Measurements from ENCODE around the gene USP1.
A peak's percentile ranks its signal among the peaks of the same experiment; 100 is the strongest.

The USP1 gene, protein sequence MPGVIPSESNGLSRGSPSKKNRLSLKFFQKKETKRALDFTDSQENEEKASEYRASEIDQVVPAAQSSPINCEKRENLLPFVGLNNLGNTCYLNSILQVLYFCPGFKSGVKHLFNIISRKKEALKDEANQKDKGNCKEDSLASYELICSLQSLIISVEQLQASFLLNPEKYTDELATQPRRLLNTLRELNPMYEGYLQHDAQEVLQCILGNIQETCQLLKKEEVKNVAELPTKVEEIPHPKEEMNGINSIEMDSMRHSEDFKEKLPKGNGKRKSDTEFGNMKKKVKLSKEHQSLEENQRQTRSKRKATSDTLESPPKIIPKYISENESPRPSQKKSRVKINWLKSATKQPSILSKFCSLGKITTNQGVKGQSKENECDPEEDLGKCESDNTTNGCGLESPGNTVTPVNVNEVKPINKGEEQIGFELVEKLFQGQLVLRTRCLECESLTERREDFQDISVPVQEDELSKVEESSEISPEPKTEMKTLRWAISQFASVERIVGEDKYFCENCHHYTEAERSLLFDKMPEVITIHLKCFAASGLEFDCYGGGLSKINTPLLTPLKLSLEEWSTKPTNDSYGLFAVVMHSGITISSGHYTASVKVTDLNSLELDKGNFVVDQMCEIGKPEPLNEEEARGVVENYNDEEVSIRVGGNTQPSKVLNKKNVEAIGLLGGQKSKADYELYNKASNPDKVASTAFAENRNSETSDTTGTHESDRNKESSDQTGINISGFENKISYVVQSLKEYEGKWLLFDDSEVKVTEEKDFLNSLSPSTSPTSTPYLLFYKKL
- total RNA-seq = 93.2 to 118 reads per million in 2 donors

GRCh38 chr1:62436466-62437272, at the start of gene USP1:
USP1 (plus strand) TSS chr1:62437049; CDS start chr1:62439868, 2,819 bp downstream.
- peak; percentile 87 to 100 (median 97) for DNase-seq

GRCh38 chr1:62389531-62389930, 47.3 kb upstream of the USP1 start:
- no peak for DNase-seq

GRCh38 chr1:62390071-62390470, 46.8 kb upstream of the USP1 start:
- no peak for DNase-seq

DNA sequence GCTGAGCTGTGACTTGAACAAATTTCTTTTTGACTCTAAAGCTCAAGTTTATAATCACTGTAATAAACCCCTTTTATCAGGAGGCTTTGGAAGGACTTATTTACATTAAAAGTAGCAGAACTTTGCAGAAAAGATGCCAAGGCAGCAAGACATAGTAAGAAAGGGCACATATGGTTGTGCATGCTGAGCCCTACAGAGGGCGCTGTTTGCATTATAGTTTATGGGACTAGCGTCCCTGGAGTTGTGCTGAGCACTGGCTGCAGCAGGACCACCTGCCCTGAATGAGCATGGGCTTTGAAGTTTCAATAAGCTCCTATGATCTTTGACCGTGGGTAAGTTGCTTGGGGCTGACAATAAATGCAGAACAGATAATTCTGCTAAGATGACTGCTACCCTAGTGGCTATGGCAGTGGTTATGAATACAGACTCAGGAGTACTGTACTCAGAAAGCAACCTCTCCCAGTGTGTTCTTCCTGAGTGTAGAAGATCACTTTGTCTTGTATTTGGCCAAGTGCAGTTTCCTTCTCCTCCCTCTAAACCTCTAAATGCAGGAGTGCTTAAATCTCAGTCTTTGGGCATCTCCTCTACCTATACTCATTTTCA, 45.4 kb upstream of the USP1 start:
- DNase-seq = peak in 1 of 5 experiments; percentile 24

- DNase-seq = no peak
Measured at GRCh38 chr1:62392951-62393350, 43.9 kb upstream of the USP1 start.

- DNase-seq = no peak
Measured at GRCh38 chr1:62394646-62395045, 42.2 kb upstream of the USP1 start.

DNA sequence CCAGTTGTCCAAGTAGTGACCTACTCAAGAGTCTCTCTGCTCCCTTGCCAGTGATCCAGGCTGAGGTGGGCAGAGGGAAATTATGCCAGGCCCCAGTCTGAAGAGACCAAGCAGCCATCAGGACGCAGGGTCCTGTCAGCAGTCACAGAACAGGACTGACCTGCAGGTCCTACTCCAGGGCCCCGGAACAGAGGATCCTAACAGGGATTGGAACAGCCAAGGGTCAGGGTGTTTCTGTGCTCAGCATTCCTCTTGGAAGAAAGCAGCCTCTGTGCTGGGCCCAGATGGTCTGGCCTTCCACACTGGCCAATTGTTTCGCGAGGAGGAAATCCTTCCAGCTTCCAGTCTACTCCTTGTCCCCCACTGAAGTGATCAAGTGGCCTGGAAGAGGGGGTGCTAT, 41.6 kb upstream of the USP1 start:
- no peak for DNase-seq

DNA sequence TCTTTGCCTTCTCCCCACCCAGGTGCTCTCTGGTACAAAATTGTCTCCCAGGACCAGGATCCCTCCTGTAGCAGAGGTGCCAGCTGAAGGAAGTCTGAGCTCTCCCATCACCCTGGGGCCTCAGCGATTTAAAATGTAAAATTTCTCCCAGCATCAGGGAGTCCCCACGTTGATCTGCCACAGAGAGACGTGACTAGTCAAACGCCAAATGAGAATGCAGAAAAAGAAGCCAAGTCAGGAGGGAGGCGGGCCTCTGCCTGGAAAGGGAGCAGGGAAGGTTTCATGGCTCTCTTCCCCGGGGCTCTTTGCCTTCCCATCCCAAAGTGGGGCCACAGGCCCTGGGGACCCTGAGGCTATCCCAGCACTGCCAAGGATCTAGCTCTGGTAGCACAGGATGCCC, 40.0 kb upstream of the USP1 start:
- no peak for DNase-seq

DNA sequence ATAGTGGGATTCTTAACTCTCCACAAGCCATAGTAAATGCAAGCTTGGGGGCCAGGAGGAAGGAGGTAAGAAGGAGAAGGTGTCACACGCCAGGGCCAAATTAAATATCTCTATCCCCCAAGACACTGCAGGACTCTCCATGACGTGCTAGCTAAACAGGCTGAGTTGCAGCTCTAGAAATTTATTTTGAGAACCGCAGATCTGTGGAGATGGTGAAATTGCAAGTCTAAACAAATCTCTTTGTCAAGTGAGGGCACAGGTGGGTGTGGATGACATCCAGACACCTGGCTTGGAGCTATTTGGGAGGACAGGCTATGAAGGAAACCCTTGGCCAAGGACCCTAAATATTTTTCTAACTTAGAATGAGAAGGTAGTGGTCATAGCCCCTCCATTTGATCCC, 39.5 kb upstream of the USP1 start:
- no peak for DNase-seq

GRCh38 chr1:62398377-62398776, 38.5 kb upstream of the USP1 start:
- DNase-seq = no peak

DNA sequence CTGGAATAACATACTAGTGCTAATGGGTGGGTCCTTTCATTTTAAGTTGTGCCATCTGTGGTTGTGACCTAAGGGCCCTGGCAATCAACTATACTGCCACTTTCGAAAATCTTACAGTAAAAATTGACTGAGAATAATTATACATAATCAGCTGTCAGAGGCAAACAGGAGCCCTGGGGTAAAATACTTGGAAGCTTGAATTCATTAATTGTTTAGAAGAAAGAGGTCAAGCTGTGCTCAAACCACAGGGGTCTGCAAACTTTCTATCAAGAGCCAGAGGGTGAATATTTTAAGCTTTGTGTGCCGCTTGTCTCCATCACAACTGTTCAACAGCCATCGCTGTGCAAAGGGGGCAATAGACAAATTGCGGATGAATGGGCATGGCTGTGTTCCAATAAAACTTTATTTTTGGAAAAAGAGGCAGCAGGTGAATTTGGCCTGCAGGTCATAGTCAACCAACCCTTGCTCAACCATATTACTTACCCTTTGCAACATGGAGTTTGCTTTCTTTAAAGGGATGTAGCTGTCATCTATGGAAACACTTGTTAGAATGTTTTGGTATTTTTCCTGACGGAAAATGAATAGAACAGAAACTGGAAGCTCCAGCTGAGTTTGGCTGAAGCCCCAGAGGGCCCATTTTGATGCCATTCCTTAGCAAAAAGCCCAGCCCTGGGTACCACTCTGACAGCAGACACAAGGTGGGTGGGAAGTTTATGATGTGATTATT, 35.7 kb upstream of the USP1 start:
- DNase-seq = no peak

DNA sequence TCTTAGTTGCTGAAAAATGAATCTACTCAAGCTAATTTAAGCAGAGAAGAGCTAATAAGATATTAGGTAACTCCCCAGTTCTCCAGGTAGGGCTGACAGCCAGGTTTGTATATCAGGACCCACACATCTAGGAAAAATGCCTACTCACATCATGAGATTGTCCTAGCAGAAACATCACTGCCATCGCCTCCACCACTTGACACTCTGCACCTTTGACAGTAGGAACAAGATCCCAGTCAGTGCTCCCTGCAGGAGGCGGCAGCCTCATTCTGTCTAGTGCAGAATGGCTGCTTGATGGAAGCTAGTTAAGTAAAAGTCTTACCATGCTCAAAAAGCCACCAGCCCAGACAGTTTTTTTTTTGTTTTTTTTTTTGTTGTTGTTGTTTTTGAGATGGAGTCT, 31.6 kb upstream of the USP1 start:
- no peak for DNase-seq

DNA sequence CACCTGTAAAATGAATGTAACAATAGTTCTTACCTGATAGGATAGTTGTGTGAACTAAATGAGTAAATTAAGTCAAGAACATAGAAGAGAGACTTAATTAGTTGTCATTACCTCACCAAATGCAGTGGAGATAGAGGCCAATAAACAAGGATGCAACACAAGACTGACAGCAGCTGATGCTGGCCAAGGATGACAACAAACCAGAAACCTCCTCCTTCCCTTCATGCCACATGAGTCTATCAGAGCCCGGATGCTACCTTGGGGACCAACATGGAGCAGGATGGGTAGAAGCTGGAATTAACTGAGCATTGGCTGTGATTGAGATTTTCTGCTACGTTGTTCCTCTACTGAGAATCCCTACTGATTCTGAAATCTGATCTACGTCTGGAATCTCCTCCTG, 30.3 kb upstream of the USP1 start:
- no peak for DNase-seq

- DNase-seq = peak in 1 of 5 experiments; percentile 44
Measured at GRCh38 chr1:62407398-62408009, 29.3 kb upstream of the USP1 start.

DNA sequence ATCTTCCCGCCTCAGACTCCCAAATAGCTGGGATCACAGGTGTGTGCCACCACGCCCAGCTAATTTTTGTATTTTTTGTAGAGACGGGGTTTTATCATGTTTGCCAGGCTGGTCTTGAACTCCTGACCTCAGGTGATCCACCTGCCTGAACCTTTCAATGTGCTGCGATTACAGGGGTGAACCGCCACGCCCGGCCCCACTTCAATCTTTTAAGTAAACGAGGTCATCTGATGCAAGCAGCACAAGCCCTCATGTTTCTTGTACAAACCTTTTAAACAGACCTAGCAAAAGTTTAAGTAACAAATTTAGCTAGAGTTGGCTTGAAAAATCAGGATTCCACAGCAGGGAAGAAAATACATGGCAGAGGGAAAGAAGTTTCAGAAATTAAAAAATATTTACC, 21.2 kb upstream of the USP1 start:
- DNase-seq = no peak

GRCh38 chr1:62417351-62417999, 19.4 kb upstream of the USP1 start:
- no peak for DNase-seq

GRCh38 chr1:62420214-62420613, 16.6 kb upstream of the USP1 start:
- DNase-seq = no peak

- DNase-seq = no peak
Measured at GRCh38 chr1:62423580-62424242, 13.1 kb upstream of the USP1 start.

DNA sequence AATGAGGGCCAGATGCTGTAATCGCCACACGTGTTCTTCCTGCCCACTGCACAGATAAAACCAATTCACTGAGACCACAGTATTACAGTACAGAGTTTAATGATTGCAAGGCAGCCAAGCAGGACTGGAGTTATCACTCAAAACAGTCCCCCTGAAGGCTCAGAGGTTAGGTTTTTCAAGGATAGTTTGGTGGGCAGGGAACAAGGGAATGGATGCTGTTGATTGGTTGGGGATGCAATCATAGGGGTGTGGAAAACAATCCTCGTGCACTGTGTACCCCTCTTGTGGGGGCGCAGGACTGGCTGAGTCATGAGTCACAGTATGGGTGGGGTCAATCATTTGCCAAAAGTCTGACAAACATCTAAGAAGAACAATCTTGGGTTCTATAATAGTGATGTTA, 12.4 kb upstream of the USP1 start:
- no peak for DNase-seq

DNA sequence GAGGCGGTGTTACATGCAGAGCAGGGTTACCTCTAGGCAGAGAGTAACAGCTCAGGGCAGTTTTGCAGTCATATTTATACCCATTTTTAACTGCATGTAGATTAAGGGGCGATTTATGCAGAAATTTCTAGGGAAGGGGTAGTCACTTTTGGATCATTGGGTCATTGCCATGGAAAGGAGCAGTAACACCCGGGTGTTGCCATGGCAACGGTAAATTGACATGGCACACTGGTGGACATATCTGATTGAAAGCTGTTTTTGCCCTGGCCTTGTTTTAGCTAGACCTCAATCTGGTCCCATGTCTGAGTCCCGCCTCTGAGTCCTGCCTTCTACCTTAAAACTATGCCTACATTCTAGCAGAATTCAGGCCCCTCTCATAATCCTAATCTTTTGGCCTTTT, 11.8 kb upstream of the USP1 start:
- no peak for DNase-seq

All from T-helper 2 cell (primary cell).